ENCODE measurements around the gene SAMD13.

SAMD13 gene

DNA sequence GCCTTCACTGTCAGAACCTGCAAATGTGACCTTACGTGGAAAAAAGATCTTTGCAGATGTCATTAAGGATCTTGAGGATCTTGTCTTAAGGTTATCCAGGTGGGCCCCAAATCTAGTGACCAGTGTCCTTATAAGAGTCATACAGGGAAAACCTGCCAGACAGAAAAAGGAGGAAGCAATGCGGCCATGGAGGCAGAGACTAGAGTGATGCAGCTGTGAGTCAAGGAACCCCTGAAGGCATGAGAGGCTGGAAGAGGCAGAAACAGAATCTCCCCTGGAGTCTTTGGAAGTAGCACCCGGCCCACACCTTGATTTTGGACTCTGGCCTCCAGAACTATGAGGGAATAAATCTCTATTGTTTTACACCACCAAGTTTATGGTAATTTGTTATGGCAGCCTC is 60.3 kb downstream of the SAMD13 start:
- Histone ChIP-seq H3K79me2 (ENCODE audit: insufficient read depth, low read depth) (no peaks in the 10 kb centered on the region), H3K27ac (no peak overlapping the region), H3K4me1 (ENCODE audit: low read depth, poor library complexity, severe bottlenecking) (no peaks in the 10 kb centered on the region), H3K4me2 (no peak overlapping the region), H3K27me3 (ENCODE audit: insufficient read depth, low read depth) (no peaks in the 10 kb centered on the region), H4K20me1 (ENCODE audit: insufficient read depth) (no peaks in the 10 kb centered on the region), H2AFZ (ENCODE audit: low read depth) (no peak overlapping the region), H3K9ac (no peak overlapping the region), H3K4me3 (IDR thresholded peaks at IDR 0.05; ENCODE audit: insufficient read depth, low read depth, low read length) (no peak overlapping the region), H3K36me3 (ENCODE audit: insufficient read depth) (no peaks in the 10 kb centered on the region)
- TF ChIP-seq, protein P1, sequence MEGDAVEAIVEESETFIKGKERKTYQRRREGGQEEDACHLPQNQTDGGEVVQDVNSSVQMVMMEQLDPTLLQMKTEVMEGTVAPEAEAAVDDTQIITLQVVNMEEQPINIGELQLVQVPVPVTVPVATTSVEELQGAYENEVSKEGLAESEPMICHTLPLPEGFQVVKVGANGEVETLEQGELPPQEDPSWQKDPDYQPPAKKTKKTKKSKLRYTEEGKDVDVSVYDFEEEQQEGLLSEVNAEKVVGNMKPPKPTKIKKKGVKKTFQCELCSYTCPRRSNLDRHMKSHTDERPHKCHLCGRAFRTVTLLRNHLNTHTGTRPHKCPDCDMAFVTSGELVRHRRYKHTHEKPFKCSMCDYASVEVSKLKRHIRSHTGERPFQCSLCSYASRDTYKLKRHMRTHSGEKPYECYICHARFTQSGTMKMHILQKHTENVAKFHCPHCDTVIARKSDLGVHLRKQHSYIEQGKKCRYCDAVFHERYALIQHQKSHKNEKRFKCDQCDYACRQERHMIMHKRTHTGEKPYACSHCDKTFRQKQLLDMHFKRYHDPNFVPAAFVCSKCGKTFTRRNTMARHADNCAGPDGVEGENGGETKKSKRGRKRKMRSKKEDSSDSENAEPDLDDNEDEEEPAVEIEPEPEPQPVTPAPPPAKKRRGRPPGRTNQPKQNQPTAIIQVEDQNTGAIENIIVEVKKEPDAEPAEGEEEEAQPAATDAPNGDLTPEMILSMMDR (conservative IDR thresholded peaks at IDR 0.05; ENCODE audit: low read depth, low read length) = no peak

DNA sequence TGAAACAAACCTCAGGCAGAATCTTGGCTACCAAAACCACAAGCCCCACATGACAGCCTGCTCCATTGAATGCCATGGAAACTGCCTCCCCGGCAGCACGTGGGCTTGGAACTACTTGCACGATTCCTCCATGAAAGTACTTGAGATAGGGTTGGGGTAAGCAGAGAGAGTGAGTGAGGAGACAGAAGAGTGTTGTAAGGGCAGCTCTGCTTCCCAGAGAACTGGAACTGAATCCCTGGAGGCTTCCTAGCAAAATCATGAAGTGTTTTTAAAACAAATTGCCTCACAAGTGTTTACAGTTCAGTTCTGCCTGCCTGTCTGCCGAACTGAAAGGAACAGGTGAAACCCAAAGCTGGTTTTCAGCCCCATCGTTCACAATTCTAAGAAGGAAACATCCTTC is 61.5 kb downstream of the SAMD13 start:
- Histone ChIP-seq H3K9ac (no peak overlapping the region), H3K4me3 (IDR thresholded peaks at IDR 0.05; ENCODE audit: insufficient read depth, low read depth, low read length) (no peak overlapping the region), H3K4me2 (no peak overlapping the region), H3K4me1 (ENCODE audit: low read depth, poor library complexity, severe bottlenecking) (no peaks in the 10 kb centered on the region), H2AFZ (ENCODE audit: low read depth) (no peak overlapping the region), H3K27me3 (ENCODE audit: insufficient read depth, low read depth) (no peaks in the 10 kb centered on the region), H3K27ac (no peak overlapping the region), H3K79me2 (ENCODE audit: insufficient read depth, low read depth) (no peaks in the 10 kb centered on the region), H4K20me1 (ENCODE audit: insufficient read depth) (no peaks in the 10 kb centered on the region), H3K36me3 (ENCODE audit: insufficient read depth) (no peaks in the 10 kb centered on the region)
- TF ChIP-seq, protein P1 (conservative IDR thresholded peaks at IDR 0.05; ENCODE audit: low read depth, low read length) = no peak

DNA sequence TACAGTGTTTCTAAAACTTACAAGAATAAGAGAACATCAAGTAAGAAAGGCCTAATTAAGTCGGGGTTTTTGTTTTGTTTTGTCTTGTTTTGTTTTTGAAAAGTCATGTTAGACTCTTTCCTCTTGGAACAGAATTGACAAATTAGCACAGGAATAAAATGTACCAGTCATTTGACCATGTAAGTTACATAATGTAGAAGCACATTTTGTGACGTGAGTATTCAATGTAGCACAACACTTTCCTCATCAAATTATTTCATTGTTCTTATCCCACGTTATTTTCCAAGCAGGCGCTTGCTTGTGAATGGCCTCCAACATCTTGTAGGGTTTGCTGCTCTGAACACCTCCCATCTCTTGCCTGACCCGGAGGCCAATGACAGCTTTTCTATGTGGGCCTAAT is 62.1 kb downstream of the SAMD13 start:
- Histone ChIP-seq H2AFZ (ENCODE audit: low read depth) (no peak overlapping the region), H3K9ac (no peak overlapping the region), H3K27me3 (ENCODE audit: insufficient read depth, low read depth) (no peaks in the 10 kb centered on the region), H3K4me2 (no peak overlapping the region), H3K79me2 (ENCODE audit: insufficient read depth, low read depth) (no peaks in the 10 kb centered on the region), H3K36me3 (ENCODE audit: insufficient read depth) (no peaks in the 10 kb centered on the region), H4K20me1 (ENCODE audit: insufficient read depth) (no peaks in the 10 kb centered on the region), H3K4me3 (IDR thresholded peaks at IDR 0.05; ENCODE audit: insufficient read depth, low read depth, low read length) (no peak overlapping the region), H3K27ac (no peak overlapping the region), H3K4me1 (ENCODE audit: low read depth, poor library complexity, severe bottlenecking) (no peaks in the 10 kb centered on the region)
- TF ChIP-seq, protein P1 (conservative IDR thresholded peaks at IDR 0.05; ENCODE audit: low read depth, low read length) = no peak

DNA sequence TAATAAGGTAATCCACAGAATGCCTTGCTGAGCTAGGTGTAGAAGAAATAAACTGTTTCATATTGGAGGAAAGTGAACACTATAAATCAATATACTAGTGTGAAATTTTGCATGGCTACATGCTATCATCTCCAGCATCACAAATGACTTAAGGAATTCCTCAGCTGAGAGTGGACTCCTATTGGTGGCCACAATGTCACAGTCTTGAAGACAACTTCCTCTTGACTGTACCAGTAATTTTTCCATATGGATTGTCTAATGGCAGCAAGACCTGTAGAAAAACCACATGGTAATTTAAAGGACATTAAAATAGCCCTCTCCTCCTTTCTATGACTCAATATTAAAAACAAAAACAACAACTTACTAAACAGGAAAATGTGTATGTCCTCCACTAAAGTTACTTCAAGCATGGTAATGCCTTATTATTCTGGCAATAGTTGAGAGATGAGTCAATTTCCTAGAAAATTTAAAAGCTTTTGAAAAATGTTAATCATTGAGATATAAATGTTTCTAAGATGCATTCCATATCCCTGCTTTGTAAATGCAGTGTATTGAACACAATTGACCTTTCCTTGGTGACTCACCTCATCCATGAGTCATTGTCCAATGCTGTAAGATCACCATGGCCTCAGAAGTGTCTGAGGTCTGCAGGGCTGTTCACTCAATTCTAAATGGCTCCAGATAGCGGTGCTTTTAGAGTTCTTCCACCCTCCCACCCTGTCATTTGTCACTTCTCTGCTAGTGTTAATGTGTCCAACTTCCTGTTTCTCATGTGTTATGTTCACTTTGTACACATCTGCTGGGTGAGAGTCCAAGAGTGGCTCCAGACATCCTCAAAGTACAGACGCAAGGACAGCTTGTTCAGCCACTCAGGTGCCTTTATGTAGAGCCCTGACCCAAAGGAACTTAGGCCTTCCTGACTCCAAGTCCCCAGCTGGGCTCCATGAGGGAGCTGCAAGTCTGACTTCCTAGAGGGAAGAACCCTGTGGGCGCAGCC is 64.0 kb downstream of the SAMD13 start:
- no peak overlapping the region for H3K27ac ChIP-seq
- H4K20me1 ChIP-seq (ENCODE audit: insufficient read depth) = no peaks in the 10 kb centered on the region
- no peaks in the 10 kb centered on the region for H3K36me3 ChIP-seq (ENCODE audit: insufficient read depth)
- H3K4me3 ChIP-seq (IDR thresholded peaks at IDR 0.05; ENCODE audit: insufficient read depth, low read depth, low read length) = no peak overlapping the region
- H3K79me2 ChIP-seq (ENCODE audit: insufficient read depth, low read depth) = no peaks in the 10 kb centered on the region
- TF ChIP-seq, protein P1 (conservative IDR thresholded peaks at IDR 0.05; ENCODE audit: low read depth, low read length) = no peak
- no peak overlapping the region for H3K9ac ChIP-seq
- no peak overlapping the region for H2AFZ ChIP-seq (ENCODE audit: low read depth)
- H3K4me1 ChIP-seq (ENCODE audit: low read depth, poor library complexity, severe bottlenecking) = no peaks in the 10 kb centered on the region
- H3K27me3 ChIP-seq (ENCODE audit: insufficient read depth, low read depth) = no peaks in the 10 kb centered on the region
- H3K4me2 ChIP-seq = no peak overlapping the region
